SK-N-MC (cell line): Measurements from ENCODE around the gene TCF19.
"Not testable (repeated sequence)": the region's sequence is repeated elsewhere in the genome, so short reads cannot be mapped to it uniquely, and the experiment has no call there.

Experiments
- EZH2 ChIP-seq: fragments of 200-600 bp; sonication (generic); IDR thresholded peaks from one replicate; pipeline ENCODE4 v1.6.1; 2017; ENCODE audit warnings: antibody characterized with exemption
- FOXP2 ChIP-seq: optimal IDR thresholded peaks from 2 replicates; pipeline ENCODE3; 2011; ENCODE audit warnings: mild to moderate bottlenecking, moderate library complexity; ENCODE audit not compliant: insufficient read depth; ENCODE audit errors: extremely low read length, control extremely low read depth
- POLR2AphosphoS5 ChIP-seq: IDR thresholded peaks from 2 replicates; pipeline ENCODE4 v1.6.1; 2012; ENCODE audit warnings: mild to moderate bottlenecking, low read depth, low read length, borderline replicate concordance

DNA sequence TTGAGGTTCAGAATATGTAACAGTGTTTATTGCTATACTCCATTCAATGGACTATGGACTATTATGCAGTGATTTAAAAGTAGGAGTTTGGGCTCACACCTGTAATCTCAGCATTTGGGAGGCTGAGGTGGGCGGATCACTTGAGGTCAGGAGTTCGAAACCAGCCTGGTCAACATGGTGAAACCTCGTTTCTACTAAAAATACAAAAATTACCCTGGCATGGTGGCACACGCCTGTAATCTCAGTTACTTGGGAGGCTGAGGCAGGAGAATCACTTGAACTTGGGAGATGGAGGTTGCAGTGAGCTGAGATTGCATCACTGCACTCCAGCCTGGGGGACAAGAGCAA lies 40.7 kb downstream of the TCF19 start:
- not testable (repeated sequence) for TF ChIP-seq EZH2, POLR2AphosphoS5, FOXP2
